A549 treated with dexamethasone at 1 μM for 4 hours (cell line): ENCODE data around the gene THAP5. TPM values are rescaled to one million over a fixed set of nuclear protein-coding genes. Genes with fewer than 3 reads are reported as not detected.

ENCODE experiments used
- total RNA-seq: library from RNA; stranded (reverse); fragments of 200-300 nt; extraction: Qiagen RNA extraction; gene quantifications from 5 replicates; pipeline ENCODE4 v1.2.3, GENCODE V29; 2022

Gene THAP5, protein sequence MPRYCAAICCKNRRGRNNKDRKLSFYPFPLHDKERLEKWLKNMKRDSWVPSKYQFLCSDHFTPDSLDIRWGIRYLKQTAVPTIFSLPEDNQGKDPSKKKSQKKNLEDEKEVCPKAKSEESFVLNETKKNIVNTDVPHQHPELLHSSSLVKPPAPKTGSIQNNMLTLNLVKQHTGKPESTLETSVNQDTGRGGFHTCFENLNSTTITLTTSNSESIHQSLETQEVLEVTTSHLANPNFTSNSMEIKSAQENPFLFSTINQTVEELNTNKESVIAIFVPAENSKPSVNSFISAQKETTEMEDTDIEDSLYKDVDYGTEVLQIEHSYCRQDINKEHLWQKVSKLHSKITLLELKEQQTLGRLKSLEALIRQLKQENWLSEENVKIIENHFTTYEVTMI
- 13.9 to 17.7 TPM (median 15.7 TPM) in 5 replicates for total RNA-seq

DNA sequence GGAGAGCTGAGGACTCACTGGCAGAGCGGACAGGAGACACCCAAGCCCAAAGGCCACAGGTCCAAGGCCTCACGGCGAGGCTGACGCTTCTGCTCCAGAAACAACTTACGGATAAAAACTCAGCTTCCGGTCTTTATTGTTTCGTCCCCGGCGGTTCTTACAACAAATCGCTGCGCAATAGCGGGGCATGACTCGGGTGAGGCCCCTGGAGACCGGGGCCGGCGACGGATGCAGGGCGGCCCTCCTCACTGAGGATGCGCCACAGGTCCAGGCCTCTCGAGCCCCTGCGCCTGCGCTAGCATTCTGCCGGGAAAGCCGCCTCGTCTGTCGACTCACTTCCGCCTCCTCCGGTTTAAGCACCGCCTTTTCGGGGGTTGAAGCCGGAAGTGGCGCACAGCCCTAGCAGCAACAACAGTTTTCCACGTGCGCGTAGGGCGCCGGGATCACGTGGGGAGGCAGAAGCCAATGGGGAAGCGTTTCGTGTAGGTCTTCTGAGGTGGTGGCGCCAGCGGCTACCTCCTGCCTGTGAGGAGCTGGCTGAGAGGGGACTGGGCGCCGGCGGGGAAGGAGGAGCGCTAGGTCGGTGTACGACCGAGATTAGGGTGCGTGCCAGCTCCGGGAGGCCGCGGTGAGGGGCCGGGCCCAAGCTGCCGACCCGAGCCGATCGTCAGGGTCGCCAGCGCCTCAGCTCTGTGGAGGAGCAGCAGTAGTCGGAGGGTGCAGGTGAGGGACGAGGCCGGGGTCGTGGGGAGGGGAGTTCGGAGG is at the start of gene THAP5, which contains the start of gene DNAJB9:
THAP5 (minus strand) TSS at position 326 of the 765 bp plus-strand sequence; CDS start at position 189, 137 bp downstream.
DNAJB9 (plus strand) TSS at position 494 of the 765 bp plus-strand sequence. CDS start 1,853 bp downstream, outside the sequence.

DNA sequence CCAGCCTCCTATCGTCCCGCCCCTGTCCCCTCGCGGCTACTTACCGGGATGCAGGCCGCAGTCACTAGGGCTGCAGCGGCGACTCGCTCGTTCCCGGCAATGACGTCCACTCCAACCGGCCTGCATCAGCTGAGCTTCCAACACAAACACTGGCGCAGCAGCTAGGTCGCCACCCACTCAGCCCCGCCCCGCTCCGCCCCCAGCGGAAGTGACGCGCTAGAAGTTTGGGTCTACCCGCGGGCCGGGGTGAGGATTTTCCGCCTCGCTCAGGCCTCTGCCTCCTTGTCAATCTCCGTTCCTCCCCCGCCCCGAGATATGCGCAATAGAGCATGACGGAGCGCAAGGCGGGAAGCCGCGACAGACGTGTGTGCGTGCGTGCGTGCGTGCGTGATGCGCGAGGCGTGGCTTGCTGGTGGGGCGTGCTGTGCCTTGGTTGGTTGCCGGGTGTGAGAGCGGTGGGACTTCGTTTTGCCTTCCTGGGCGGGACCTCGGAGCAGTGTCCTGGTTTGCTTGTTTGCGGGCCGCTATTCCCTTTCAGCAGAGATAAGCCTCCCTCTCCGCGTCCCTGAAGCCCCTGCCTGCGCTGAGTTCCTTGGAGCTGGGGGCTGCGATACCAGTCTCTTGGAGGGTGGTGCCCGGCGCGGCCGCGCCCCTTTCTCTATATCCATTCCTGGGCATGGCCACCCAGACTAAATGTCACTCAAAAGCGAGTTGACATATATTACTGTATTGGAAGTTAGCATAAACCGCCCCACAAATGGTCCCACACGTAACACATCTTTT is 43.3 kb downstream of the THAP5 start, which contains the start of gene PNPLA8:
PNPLA8 (minus strand) TSS at position 151 of the 783 bp plus-strand sequence. CDS start 10,644 bp downstream, outside the sequence.

Other genes starting within 250 kb of the THAP5 start
- 98.0 to 135 TPM (median 119 TPM) in 5 replicates for gene NRCAM, start 113.3 kb downstream of the THAP5 start, total RNA-seq
- gene PNPLA8, start 43.6 kb downstream of the THAP5 start, total RNA-seq = 16.2 to 21.8 TPM (median 19.9 TPM) in 5 replicates
- 8.7 to 10.8 TPM (median 10.0 TPM) in 5 replicates for gene DNAJB9, start 168 bp upstream of the THAP5 start, total RNA-seq